Activated T-cell treated with anti-CD3 and anti-CD28 coated beads for 4 hours (primary cell): ENCODE measurements around the gene ANKRD60.

Experiments
- DNase-seq: peaks from one replicate; pipeline ENCODE4 v3.0.0-alpha.2; 2020

The ANKRD60 gene

GRCh38 chr20:58222446-58222845 is 6.0 kb downstream of the ANKRD60 start:
- no peak for DNase-seq

GRCh38 chr20:58219342-58219700 is 9.1 kb downstream of the ANKRD60 start:
- no peak for DNase-seq

- DNase-seq, result no peak
Measured at GRCh38 chr20:58218665-58219341, 9.7 kb downstream of the ANKRD60 start.

GRCh38 chr20:58216334-58216733 is 12.1 kb downstream of the ANKRD60 start:
- DNase-seq, result no peak

- DNase-seq, result no peak
Measured at GRCh38 chr20:58215116-58215515, 13.3 kb downstream of the ANKRD60 start.

- no peak for DNase-seq
Measured at GRCh38 chr20:58214310-58214709, 14.1 kb downstream of the ANKRD60 start.

- no peak for DNase-seq
Measured at GRCh38 chr20:58213716-58214115, 14.7 kb downstream of the ANKRD60 start.

- no peak for DNase-seq
Measured at GRCh38 chr20:58213121-58213520, 15.3 kb downstream of the ANKRD60 start.

GRCh38 chr20:58212636-58213035 is 15.8 kb downstream of the ANKRD60 start:
- DNase-seq, result no peak

GRCh38 chr20:58210398-58210747 is 18.1 kb downstream of the ANKRD60 start:
- DNase-seq, result no peak

GRCh38 chr20:58209652-58210397 is 18.6 kb downstream of the ANKRD60 start:
- DNase-seq, result peak; percentile 86

- no peak for DNase-seq
Measured at GRCh38 chr20:58208944-58209343, 19.5 kb downstream of the ANKRD60 start.

GRCh38 chr20:58205850-58206249 is 22.6 kb downstream of the ANKRD60 start:
- no peak for DNase-seq

GRCh38 chr20:58202044-58202443 is 26.4 kb downstream of the ANKRD60 start:
- no peak for DNase-seq

- no peak for DNase-seq
Measured at GRCh38 chr20:58201616-58202015, 26.8 kb downstream of the ANKRD60 start.

GRCh38 chr20:58199469-58199868 is 29.0 kb downstream of the ANKRD60 start:
- no peak for DNase-seq

- DNase-seq, result no peak
Measured at GRCh38 chr20:58198901-58199355, 29.5 kb downstream of the ANKRD60 start.

- no peak for DNase-seq
Measured at GRCh38 chr20:58198384-58198783, 30.1 kb downstream of the ANKRD60 start.

GRCh38 chr20:58197185-58197469 is 31.3 kb downstream of the ANKRD60 start:
- DNase-seq, result no peak

- no peak for DNase-seq
Measured at GRCh38 chr20:58196402-58197184, 31.9 kb downstream of the ANKRD60 start.

- no peak for DNase-seq
Measured at GRCh38 chr20:58195047-58195446, 33.4 kb downstream of the ANKRD60 start.

- DNase-seq, result no peak
Measured at GRCh38 chr20:58194175-58194791, 34.2 kb downstream of the ANKRD60 start.

GRCh38 chr20:58192567-58192966 is 35.9 kb downstream of the ANKRD60 start:
- peak; percentile 21 for DNase-seq

- DNase-seq, result no peak
Measured at GRCh38 chr20:58192065-58192464, 36.4 kb downstream of the ANKRD60 start.
